GM19372 (cell line): ENCODE measurements around the gene F12.
"Not testable (repeated sequence)": the region's sequence is repeated elsewhere in the genome, so short reads cannot be mapped to it uniquely, and the experiment has no call there.

ENCODE experiments used
- ATAC-seq: cut with Tn5 transposase; IDR thresholded peaks from one replicate; pipeline ENCODE4 v1.9.1; 2021; ENCODE audit warnings: mild to moderate bottlenecking, low read depth, moderate library complexity; ENCODE audit not compliant: unreplicated experiment

Gene F12

GRCh38 chr5:177360740-177361139 is 48.6 kb downstream of the F12 start:
- ATAC-seq, result not testable (repeated sequence)

- ATAC-seq, result no peak
Observed at GRCh38 chr5:177359860-177360259, 49.5 kb downstream of the F12 start.

- ATAC-seq, result no peak
Observed at GRCh38 chr5:177359451-177359851, 49.9 kb downstream of the F12 start.

GRCh38 chr5:177358370-177358819 is 51.0 kb downstream of the F12 start:
- no peak for ATAC-seq

- ATAC-seq, result peak; percentile 94
Observed at GRCh38 chr5:177357459-177358351, 51.7 kb downstream of the F12 start, which contains the start of gene RGS14. Gene RGS14, plus strand, starts transcription at chr5:177357924. Its CDS starts 101 bp downstream, at chr5:177358025.

GRCh38 chr5:177357146-177357458 is 52.3 kb downstream of the F12 start:
- ATAC-seq, result no peak

- no peak for ATAC-seq
Observed at GRCh38 chr5:177356746-177357145, 52.6 kb downstream of the F12 start.

GRCh38 chr5:177355868-177356168 is 53.5 kb downstream of the F12 start:
- no peak for ATAC-seq

GRCh38 chr5:177355162-177355867 is 54.0 kb downstream of the F12 start:
- no peak for ATAC-seq

GRCh38 chr5:177354711-177355110 is 54.7 kb downstream of the F12 start:
- ATAC-seq, result no peak

- ATAC-seq, result no peak
Observed at GRCh38 chr5:177354256-177354655, 55.1 kb downstream of the F12 start.

- no peak for ATAC-seq
Observed at GRCh38 chr5:177353093-177353492, 56.3 kb downstream of the F12 start.
